Middle frontal gyrus (tissue), 1 donor: Measurements from ENCODE around the gene DNAJA4.
A peak's percentile ranks its signal among the peaks of the same experiment; 100 is the strongest.

Experiments
- DNase-seq: peaks from one replicate; pipeline ENCODE4 v3.0.0-alpha.2; 2015; ENCODE audit warnings: low spot score; ENCODE audit errors: extremely low spot score

The DNAJA4 gene

DNA sequence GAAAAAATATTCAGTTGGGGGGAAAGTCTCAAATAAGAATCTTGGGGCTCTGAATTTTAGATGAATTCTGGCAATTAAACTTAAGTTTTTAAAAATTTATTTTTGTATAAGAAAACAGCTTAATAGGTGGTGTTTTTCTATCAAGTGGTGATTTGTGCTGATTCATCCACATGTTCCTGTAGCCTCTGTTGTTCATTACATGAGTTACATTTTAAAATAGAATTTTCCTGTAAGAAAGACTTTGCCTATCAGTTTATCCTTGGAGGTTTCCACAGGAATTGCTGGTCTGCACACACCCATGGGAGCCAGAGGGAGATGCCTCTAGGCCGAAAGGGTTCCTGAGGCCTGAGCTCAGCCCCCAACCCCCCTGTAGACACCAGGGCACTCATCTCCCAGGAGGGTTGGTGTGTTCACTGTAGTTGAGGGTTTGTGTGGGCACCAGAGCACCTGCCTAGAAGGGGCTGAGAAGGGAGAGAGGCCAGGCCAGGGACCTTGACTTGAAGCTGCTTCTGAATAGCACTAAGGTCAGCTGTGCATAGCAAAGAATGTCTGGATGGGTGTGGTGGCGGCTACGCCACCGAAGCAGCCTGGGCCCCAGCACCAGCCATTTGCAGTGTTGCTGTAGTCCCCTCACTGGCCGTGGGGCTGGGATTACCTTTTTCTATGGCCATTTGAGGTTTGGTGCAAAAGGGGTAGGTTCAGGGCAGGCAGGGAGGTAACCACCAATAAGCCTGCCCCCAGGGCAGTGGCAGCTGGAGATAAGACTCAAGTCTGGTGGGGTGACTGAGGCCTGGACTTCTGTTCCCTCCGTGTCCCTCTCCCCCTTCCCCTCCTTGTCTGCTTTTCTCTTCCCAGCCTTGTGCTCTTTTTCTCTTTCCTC lies 11.9 kb downstream of the DNAJA4 start:
- no peak for DNase-seq

DNA sequence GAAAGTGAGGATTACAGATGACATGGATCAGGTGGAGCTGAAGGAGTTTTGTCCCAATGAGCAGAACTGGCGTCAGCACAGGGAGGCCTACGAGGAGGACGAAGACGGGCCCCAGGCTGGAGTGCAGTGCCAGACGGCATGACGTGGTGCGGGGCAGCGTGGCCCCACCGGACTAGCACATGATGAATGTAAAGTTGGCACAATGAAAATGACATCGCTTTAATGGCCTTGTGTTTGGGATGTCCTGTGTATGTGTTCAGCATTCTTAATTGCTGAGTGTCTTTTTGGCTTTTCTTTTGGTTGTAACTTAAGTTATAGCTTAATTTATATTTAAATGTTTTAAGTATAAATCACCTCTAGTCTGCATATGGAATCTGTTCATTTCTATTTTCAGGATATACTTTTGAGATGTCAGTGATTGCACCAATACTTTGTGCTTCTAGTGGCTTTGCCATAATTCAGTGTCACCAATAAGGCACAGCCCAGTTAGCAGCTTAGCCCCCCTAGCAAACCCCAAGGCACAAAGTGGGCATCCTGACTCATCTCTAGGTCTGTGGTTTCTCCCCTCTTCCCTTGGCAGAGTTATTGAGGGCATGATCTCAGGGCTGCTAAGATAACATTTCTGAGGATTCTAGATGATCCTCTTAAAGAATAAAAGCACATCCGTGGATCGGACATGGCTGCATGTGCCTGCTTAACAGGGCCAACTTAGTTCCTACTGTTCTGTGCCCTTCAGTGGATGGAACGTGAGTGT lies 16.1 kb downstream of the DNAJA4 start:
- no peak for DNase-seq

DNA sequence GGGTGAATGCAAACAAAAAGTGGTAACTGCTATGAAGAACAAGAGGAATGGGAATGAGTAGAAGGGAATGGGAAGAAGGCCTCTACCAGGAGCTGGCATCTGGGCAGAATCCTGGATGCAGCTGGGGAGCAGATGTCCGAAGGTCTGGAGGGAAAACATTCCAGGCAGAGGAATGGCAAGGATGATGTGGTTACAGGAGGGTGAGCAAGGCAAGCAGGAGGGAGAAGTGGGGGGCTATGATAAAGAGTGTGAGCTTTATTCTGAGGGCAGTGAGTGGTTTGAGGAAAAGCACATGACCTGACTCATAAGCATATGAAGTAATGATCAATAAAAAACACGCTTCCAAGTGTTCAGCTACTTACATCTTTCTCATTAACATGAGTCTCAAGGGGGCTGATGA lies 18.0 kb downstream of the DNAJA4 start:
- DNase-seq, result no peak

DNA sequence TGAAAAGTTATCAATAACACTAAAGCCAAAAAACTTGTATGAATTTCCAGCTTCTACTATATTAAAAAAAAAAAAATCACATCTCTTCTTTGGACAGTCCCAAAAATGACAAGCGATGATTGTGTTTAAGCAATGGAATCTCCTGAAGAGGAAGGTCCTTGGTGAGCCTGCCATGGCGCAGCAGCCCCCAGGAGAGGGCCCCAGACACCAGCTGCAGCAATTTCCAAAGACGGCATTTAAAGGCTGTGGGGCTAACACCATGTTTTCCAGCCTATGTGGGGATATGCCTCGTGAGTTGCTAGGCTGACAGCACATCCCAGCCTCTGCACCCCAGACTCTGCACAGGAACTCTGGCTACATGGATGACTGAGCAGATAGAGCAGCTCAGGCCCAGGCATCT lies 20.4 kb downstream of the DNAJA4 start:
- DNase-seq, result no peak

DNA sequence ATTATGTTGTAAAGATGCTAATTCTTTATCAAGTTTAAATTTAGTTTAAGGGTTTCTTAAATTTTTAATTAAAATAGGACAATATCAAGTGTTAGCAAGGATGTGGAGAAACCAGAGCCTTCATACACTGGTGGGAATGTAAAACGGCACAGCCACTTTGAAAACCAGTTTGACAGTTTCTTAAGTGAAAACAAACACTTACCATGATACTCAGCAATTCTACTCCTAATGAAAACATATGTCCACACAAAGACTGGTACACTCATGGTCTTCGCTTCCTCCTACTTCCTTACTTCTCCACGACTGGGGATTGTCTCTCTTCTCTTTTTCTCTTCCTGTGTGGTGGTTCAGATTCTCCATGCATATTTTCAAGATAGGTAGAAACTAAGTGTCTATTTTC lies 25.9 kb downstream of the DNAJA4 start:
- no peak for DNase-seq

GRCh38 chr15:78291052-78291451 lies 26.7 kb downstream of the DNAJA4 start:
- no peak for DNase-seq

GRCh38 chr15:78291698-78292097 lies 27.3 kb downstream of the DNAJA4 start:
- no peak for DNase-seq

GRCh38 chr15:78292219-78292618 lies 27.9 kb downstream of the DNAJA4 start:
- no peak for DNase-seq

- peak; percentile 87 for DNase-seq
Observed at GRCh38 chr15:78299101-78299930, 35.0 kb downstream of the DNAJA4 start, which contains the start of gene SKIC8. Gene SKIC8 (minus strand): TSS chr15:78299609. CDS start chr15:78295686, 3,923 bp downstream.

DNA sequence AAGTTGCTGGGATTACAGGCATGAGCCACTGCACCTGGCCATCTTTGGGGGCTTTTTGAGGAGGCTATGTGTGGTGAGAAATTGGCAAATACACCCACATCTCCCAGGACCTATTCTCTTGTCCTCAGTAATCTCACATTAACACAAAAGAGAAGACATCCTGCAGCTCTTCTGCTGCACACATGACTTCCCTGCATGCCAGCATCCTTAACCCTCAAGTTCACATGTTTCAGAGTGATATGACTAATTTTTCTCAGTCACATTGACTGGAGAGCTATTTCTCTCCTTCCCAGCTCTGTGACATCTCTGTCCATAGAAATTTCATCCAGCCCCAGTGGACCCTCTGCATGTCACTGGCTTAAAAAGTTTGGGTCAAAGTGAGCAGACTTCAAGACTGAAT lies 37.0 kb downstream of the DNAJA4 start:
- no peak for DNase-seq

DNA sequence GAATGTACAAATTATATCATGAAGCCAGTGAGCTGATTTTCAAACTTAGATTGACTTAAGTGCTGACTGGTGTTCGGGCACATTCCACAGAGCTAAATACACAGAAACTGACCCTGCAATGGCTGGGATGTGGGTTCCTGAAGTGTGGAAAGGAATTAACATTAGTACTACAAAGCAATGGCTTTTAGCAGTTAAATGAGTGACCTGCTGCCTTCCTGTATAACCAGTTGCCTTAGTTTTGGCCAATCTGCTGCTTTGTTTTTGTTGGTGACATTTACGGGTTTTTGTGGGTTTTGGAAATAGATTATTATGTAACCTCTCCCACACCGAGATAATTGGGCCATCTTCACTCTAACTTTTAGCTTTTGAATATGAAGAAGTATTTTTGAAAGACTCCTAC lies 37.5 kb downstream of the DNAJA4 start:
- no peak for DNase-seq

DNA sequence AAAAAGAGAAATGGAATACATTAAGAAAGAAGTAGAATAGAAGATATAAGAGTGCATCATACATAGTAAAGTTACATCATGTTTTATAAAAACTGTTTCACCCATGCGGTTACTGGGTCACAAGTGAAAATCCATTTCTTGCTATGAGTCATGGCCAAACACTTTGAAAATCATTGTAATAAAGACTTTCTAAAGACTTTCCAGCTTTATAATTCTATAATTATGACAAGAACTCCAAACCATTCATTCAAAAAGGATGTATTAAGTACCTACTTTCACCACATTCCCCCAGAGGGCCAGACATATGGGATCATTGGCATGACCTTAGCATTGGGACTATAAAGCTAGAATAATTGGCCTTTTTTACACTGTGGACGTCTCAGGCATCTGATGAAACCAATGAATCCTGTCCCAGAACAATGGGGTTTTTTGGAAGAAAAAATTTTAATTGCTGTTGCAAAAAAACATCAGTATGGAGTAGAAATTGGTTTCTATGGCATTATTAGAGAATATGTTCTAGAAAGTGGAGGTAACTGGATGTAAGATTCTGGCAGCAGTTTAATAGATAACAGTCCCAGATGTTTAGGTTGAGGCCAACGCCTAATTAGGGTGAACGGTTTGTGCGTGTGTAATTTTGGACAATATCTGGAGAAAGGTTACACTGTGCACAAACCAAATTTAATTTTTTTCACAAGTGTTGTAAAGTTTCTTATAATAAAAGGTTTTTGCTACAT lies 38.4 kb downstream of the DNAJA4 start:
- no peak for DNase-seq

DNA sequence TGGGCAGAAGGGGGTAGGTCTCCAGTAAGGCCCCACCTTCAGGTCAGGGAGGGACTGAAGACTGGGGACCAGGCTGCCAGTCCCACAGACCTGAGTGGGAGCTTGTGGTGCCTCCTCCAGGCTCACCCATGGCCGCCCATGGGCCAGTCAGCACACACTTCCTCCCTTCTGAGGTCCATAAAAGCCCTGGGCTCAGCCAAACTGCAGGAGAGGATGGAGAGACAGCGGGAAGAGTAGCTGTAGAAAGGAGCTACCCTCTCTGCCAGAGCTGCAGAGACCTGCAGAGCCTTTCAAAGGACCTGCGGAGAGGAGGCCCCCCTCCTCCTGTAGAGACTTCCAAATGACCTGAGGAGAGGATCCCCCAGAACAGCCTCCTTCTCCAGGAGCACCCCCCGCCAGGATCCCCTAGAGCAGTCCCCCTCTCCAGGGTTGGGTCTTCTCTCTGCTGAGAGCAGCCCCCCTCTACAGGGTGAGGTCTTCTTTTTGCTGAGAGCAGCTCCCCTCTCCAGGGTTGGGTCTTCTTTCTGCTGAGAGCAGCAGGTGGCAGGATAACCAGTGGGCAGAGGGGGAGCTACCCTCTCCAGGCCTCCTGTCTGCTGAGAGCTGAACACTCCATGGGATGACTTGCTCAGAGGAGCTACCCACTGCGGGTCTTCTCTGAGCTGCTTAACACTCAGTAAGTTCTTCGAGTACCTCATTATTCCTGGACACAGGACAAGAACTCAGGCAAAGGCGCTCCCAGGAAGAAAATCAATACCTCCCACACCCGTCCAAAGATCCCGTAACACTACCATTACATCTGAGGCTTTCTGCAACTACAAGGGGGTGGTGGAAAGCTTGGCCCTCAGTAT lies 40.1 kb downstream of the DNAJA4 start:
- DNase-seq, result no peak

DNA sequence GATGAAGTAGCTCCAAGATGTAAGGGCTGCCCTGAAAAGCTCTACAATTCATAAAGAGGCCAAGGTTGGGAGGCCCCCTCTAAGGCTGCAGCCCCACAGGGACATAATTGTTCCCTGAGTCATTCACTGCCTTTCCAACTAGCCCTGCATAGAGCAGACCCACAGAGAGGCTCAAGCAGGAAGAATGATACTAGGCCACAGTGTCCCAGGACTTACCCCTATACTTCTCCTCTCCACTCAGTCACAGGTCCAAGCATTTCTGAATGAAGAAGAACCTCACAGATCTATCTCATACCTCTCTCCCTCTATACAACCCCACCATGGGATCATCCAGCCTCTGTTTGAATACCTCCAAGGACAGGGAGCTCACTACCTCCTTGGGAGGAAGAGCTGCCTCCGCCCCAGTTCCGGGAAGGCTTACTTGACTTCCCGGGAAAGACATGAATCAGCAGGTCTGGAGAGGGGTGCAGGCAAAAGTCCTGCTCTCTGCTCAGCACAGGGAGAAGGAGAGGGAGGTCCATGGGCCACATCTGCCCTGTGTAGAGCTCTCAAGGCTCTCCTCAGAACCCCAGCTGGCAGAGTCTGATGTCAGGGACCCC lies 41.9 kb downstream of the DNAJA4 start:
- no peak for DNase-seq

GRCh38 chr15:78307976-78308375 lies 43.6 kb downstream of the DNAJA4 start:
- DNase-seq, result no peak

- peak; percentile 22 for DNase-seq
Observed at GRCh38 chr15:78308422-78309032, 44.2 kb downstream of the DNAJA4 start.

DNA sequence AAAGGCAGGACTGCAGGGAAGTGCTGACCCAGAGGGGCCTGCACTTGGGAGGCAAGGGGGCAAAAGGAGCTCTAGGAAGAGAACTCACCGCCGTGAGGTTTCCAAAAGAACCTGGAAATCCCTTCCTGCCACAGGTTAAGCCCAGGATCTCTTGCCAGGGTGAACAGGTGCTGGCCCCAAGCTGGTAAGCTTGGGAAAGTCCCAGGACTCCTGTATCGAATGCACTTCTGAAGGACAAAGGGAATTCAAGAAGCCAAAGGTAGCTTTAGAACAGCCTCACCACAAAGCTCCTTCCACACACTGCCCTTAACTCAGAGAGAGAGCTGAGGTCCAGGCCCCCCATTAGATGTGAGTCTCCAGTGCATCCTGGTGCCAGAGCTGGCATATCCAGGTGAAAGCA lies 46.9 kb downstream of the DNAJA4 start:
- no peak for DNase-seq

DNA sequence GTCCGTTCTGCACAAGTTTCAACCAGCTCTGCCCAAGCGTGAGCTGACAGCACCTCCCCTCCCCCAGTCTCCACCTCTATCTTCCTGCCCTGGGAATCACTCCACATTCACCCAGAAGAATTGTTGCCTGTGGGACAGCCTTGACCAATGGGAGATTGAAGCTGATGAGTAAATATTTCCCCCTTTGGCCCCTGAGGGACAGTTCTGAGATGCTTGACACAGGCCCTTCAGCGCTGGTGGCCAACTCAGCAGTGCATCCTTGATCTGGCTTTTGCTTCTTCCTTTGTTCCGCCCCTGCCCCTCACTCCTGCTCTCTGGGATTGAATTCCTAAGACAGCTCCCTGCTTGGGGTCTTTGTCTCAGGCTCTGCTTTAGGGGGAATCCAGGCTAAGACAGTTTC lies 48.2 kb downstream of the DNAJA4 start:
- DNase-seq, result no peak

DNA sequence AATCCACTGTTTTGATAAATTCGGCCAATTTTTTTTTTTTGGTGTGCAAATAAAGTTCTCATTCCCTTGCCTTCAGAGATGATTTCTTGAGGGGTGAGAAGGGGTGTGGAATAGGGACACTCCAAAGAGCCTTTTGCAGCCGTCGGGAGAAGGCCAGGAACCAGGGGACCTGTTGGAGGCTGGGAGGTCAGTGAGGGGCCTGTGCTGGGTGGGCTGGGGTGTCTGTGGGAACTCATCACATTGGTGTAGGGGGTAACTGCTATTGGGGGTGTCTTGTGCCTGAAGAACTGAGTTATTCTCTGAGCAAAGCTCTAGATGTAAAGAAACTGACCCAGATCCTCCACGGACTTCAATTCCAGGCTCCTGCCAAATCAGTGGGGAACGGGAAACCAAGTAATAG lies 48.6 kb downstream of the DNAJA4 start:
- DNase-seq, result no peak
